GM10266 (cell line): ENCODE measurements around the gene F7.

ENCODE experiments used
- DNase-seq: peaks from one replicate; pipeline ENCODE4 v3.0.0; 2012; ENCODE audit errors: extremely low spot score
- CTCF ChIP-seq: IDR thresholded peaks from 2 replicates; pipeline ENCODE4 v1.5.1; 2012; ENCODE audit warnings: mild to moderate bottlenecking, low read depth; ENCODE audit not compliant: control insufficient read depth, insufficient read depth; ENCODE audit errors: missing control alignments

F7 gene

GRCh38 chr13:113152691-113152983 is 47.0 kb downstream of the F7 start:
- DNase-seq = no peak
- TF ChIP-seq CTCF = no peak

GRCh38 chr13:113152984-113153809 is 47.6 kb downstream of the F7 start:
- DNase-seq = peak; percentile 55
- no peak for TF ChIP-seq CTCF

- no peak for TF ChIP-seq CTCF
- DNase-seq = peak; percentile 85
Measured at GRCh38 chr13:113153810-113154748, 48.5 kb downstream of the F7 start.

GRCh38 chr13:113155201-113155600 is 49.6 kb downstream of the F7 start:
- DNase-seq = no peak

GRCh38 chr13:113155982-113156655 is 50.5 kb downstream of the F7 start:
- no peak for DNase-seq
- TF ChIP-seq CTCF = no peak

More at GRCh38 chr13:113155201-113155600, 49.6 kb downstream of the F7 start:
- no peak for TF ChIP-seq CTCF

- TF ChIP-seq CTCF = no peak
- DNase-seq = no peak
Measured at GRCh38 chr13:113157206-113157928, 51.8 kb downstream of the F7 start.
